DOHH2 (cell line): Measurements from ENCODE around the gene LIPT1.
"Not testable (repeated sequence)": the region's sequence is repeated elsewhere in the genome, so short reads cannot be mapped to it uniquely, and the experiment has no call there.

ENCODE experiments used
- H3F3A ChIP-seq: fragments of 200-600 bp; sonication (generic), shearing (Covaris generic); 2 replicates; pipeline ENCODE4 v1.6.0; 2016; ENCODE audit warnings: antibody characterized with exemption, mild to moderate bottlenecking; ENCODE audit not compliant: control insufficient read depth, insufficient read depth
- H3K27ac ChIP-seq: fragments of 200-600 bp; sonication (generic); 2 replicates; pipeline ENCODE4 v1.5.1; 2014; ENCODE audit warnings: low read depth, mild to moderate bottlenecking, low read length, moderate library complexity
- H3K27me3 ChIP-seq: fragments of 200-600 bp; sonication (generic); 2 replicates; pipeline ENCODE4 v1.6.1; 2014; ENCODE audit warnings: mild to moderate bottlenecking, low read length, mixed read lengths; ENCODE audit not compliant: control insufficient read depth
- H3K36me3 ChIP-seq: fragments of 200-600 bp; sonication (generic); 2 replicates; pipeline ENCODE4 v1.6.1; 2014; ENCODE audit warnings: mild to moderate bottlenecking, low read length, moderate library complexity, mixed read lengths; ENCODE audit not compliant: control insufficient read depth
- H3K4me1 ChIP-seq: fragments of 200-600 bp; sonication (generic); 2 replicates; pipeline ENCODE4 v1.6.1; 2014; ENCODE audit warnings: mild to moderate bottlenecking, low read length, mixed read lengths; ENCODE audit not compliant: control insufficient read depth
- H3K4me2 ChIP-seq: fragments of 200-600 bp; sonication (generic); 2 replicates; pipeline ENCODE4 v1.6.0; 2014; ENCODE audit warnings: mild to moderate bottlenecking, low read length, moderate library complexity
- H3K4me3 ChIP-seq: fragments of 200-600 bp; sonication (generic); 2 replicates; pipeline ENCODE4 v1.5.1; 2014; ENCODE audit warnings: mild to moderate bottlenecking, low read length, mixed read lengths
- H3K79me2 ChIP-seq: fragments of 200-600 bp; sonication (generic); 2 replicates; pipeline ENCODE4 v1.6.1; 2014; ENCODE audit warnings: mild to moderate bottlenecking, low read length, mixed read lengths; ENCODE audit not compliant: control insufficient read depth
- H3K9me2 ChIP-seq: fragments of 200-600 bp; sonication (generic); replicated peaks from 2 replicates; pipeline ENCODE4 v1.6.1; 2014; ENCODE audit warnings: mild to moderate bottlenecking, low read length, mixed read lengths; ENCODE audit not compliant: control insufficient read depth
- H3K9me3 ChIP-seq: fragments of 200-600 bp; sonication (generic); 2 replicates; pipeline ENCODE4 v1.6.1; 2014; ENCODE audit warnings: antibody characterized with exemption, low read length, mixed read lengths; ENCODE audit not compliant: control insufficient read depth, insufficient read depth
- H4K20me1 ChIP-seq: fragments of 200-600 bp; sonication (generic); 2 replicates; pipeline ENCODE4 v1.6.0; 2014; ENCODE audit warnings: low read depth, mild to moderate bottlenecking, antibody characterized with exemption, low read length, moderate library complexity; ENCODE audit not compliant: control insufficient read depth, insufficient read depth
- CTCF ChIP-seq: fragments of 200-600 bp; sonication (generic); IDR thresholded peaks from one replicate; pipeline ENCODE4 v1.5.1; 2014; ENCODE audit warnings: antibody characterized with exemption, mild to moderate bottlenecking, low read depth, low read length; ENCODE audit not compliant: poor library complexity, severe bottlenecking
- EZH2phosphoT487 ChIP-seq: fragments of 200-600 bp; sonication (generic); IDR thresholded peaks from 2 replicates; pipeline ENCODE4 v1.6.1; 2017; ENCODE audit warnings: borderline replicate concordance, mild to moderate bottlenecking, antibody characterized with exemption, low read length, moderate library complexity, mixed read lengths

LIPT1 gene

DNA sequence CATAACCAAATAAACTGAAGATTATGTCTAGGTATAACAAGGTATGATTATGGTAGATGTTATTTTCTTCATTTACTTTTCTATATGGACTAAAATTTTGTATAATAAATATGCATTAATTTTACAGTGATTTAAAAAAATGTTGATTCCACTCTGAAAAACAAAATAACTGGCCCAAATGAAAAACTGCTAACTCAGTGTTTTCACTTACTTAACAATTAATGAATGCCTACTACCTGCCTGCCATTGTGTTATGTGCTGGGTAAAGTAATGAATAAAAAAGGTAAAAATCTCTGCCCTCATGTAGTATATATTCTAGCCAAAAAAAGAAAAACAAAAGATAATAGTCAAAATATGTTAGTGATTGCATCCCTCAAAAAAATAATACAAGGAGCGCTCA lies 42.8 kb upstream of the LIPT1 start:
- Histone ChIP-seq H3K27ac (no peak overlapping the region), H3K4me2 (no peak overlapping the region)

GRCh38 chr2:99112617-99113016 lies 42.1 kb upstream of the LIPT1 start:
- H3K27me3 ChIP-seq, result no peaks in the 10 kb centered on the region
- no peaks in the 10 kb centered on the region for H3K79me2 ChIP-seq
- no peaks in the 10 kb centered on the region for H3K36me3 ChIP-seq
- H3K4me3 ChIP-seq, result no peak overlapping the region
- H3F3A ChIP-seq, result no peaks in the 10 kb centered on the region
- TF ChIP-seq EZH2phosphoT487 (no peak), CTCF (no peak)
- H4K20me1 ChIP-seq, result no peaks in the 10 kb centered on the region
- H3K9me3 ChIP-seq, result no peaks in the 10 kb centered on the region
- H3K4me1 ChIP-seq, result no peaks in the 10 kb centered on the region
- no peak overlapping the region for H3K27ac ChIP-seq
- H3K9me2 ChIP-seq, result no peaks in the 10 kb centered on the region
- no peak overlapping the region for H3K4me2 ChIP-seq

More for the DNA sequence above, 42.8 kb upstream of the LIPT1 start:
- Histone ChIP-seq H3K4me3 (no peak overlapping the region), H3K79me2 (no peaks in the 10 kb centered on the region), H3K4me1 (peaks cover 2% of the 10 kb centered on the region), H3K9me3 (no peaks in the 10 kb centered on the region), H3K36me3 (no peaks in the 10 kb centered on the region), H4K20me1 (no peaks in the 10 kb centered on the region), H3F3A (no peaks in the 10 kb centered on the region), H3K27me3 (no peaks in the 10 kb centered on the region), H3K9me2 (no peaks in the 10 kb centered on the region)
- no peak for TF ChIP-seq CTCF
- no peak for TF ChIP-seq EZH2phosphoT487

DNA sequence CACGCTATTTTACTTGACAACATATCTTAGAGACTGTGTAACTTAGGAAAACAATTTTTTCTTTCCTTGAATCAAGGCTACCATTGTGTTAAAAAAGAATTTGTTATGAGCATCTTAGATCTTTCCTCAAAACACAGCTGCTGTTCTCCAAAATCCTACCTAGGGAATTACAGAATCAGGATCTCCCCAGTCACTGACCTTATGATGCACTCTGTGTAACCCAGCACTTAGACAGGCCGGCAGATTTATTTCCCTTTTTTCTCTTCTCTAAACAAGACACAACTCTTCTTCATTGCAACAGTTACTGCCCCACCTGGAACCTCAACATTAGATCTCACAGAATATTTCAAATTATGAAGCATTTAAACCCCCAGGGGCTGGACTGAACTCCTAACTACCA lies 26.8 kb upstream of the LIPT1 start:
- TF ChIP-seq CTCF (no peak), EZH2phosphoT487 (no peak)
- Histone ChIP-seq H4K20me1 (no peaks in the 10 kb centered on the region), H3K4me1 (no peaks in the 10 kb centered on the region), H3F3A (no peaks in the 10 kb centered on the region), H3K27me3 (no peaks in the 10 kb centered on the region), H3K9me3 (peaks cover 5% of the 10 kb centered on the region; the same call in 1 of the 2 replicates), H3K9me2 (no peaks in the 10 kb centered on the region), H3K79me2 (no peaks in the 10 kb centered on the region), H3K27ac (no peak overlapping the region), H3K4me2 (no peak overlapping the region), H3K4me3 (no peak overlapping the region), H3K36me3 (peaks cover 19% of the 10 kb centered on the region)

GRCh38 chr2:99135044-99135556 lies 19.7 kb upstream of the LIPT1 start:
- not testable (repeated sequence) for H3K9me2 ChIP-seq, H3K4me2 ChIP-seq, H4K20me1 ChIP-seq, H3K9me3 ChIP-seq, H3K4me3 ChIP-seq, H3K27ac ChIP-seq, H3K27me3 ChIP-seq, H3K4me1 ChIP-seq, H3F3A ChIP-seq, H3K79me2 ChIP-seq, H3K36me3 ChIP-seq
